GM12878 (cell line): ENCODE data around the gene SCARB1. TPM values are rescaled to one million over a fixed set of nuclear protein-coding genes. Genes with fewer than 3 reads are reported as not detected.

Source experiments
- ATAC-seq: fragments of 200-7000 bp; cut with Tn5 transposase; 3 replicates; pipeline ENCODE4 v1.9.1; 2020; ENCODE audit warnings: mild to moderate bottlenecking, moderate library complexity
- BruUV-seq: library from RNA; stranded (reverse); fragments of 400-500 nt; replicated peaks from 2 replicates; lab custom pipeline; 2021; lab: Mats Ljungman, UMichigan
- CTCF ChIA-PET: fragments of 300-600 bp; sonication (Branson Sonifier 250); formaldehyde crosslinking; extraction: SDS; loops from one replicate; lab custom pipeline; 2021; ENCODE audit warnings: inconsistent platforms; lab: Yijun Ruan, JAX
- POLR2A ChIA-PET: fragments of 350-600 bp; formaldehyde crosslinking; extraction: SDS; loops from one replicate; lab custom pipeline; 2021; ENCODE audit warnings: inconsistent platforms; lab: Charles Lee
- RAD21 ChIA-PET: fragments of 300-600 bp; sonication (Branson Sonifier 250); formaldehyde crosslinking; loops from one replicate; lab custom pipeline; 2023; ENCODE audit warnings: antibody characterized with exemption; ENCODE audit not compliant: unreplicated experiment; lab: Charles Lee
- SMC1A ChIA-PET: fragments of 300-600 bp; sonication (Branson Sonifier 250); formaldehyde crosslinking; loops from one replicate; lab custom pipeline; 2023; ENCODE audit not compliant: unreplicated experiment, uncharacterized antibody; lab: Charles Lee
- DNase-seq: peaks from one replicate; pipeline ENCODE4 v3.0.0-alpha.2; 2011; ENCODE audit warnings: low read depth, low spot score
- FAIRE-seq: peaks from 3 replicates; lab custom pipeline; 2011; peaks lifted over from hg19 to GRCh38; lab: Jason Lieb, UNC
- H2AFZ ChIP-seq: 2 replicates; pipeline ENCODE4 v1.6.0; 2011; ENCODE audit warnings: low read depth, low read length, control low read depth; ENCODE audit not compliant: control insufficient read depth
- H3K27ac ChIP-seq: 2 replicates; pipeline ENCODE4 v1.5.1; 2011; ENCODE audit warnings: control low read depth; ENCODE audit not compliant: control insufficient read depth, insufficient read depth
- H3K27me3 ChIP-seq, 2 experiments: replicated peaks in 1 of 2; 2 replicates each; pipeline versions ENCODE4 v1.6.0 to v1.6.1; 2011; ENCODE audit warnings: low read length in 1 of 2; ENCODE audit not compliant: control insufficient read depth in 2 of 2, insufficient read depth in 2 of 2
- H3K36me3 ChIP-seq, 2 experiments: 2 replicates each; pipeline ENCODE4 v1.5.1; 2011; ENCODE audit warnings: low read length in 1 of 2; ENCODE audit not compliant: control insufficient read depth in 2 of 2, insufficient read depth in 2 of 2
- H3K4me1 ChIP-seq: 2 replicates; pipeline ENCODE4 v1.6.1; 2011; ENCODE audit warnings: mild to moderate bottlenecking, low read length, moderate library complexity, mixed read lengths; ENCODE audit not compliant: control insufficient read depth, insufficient read depth
- H3K4me2 ChIP-seq: 2 replicates; pipeline ENCODE4 v1.6.0; 2011; ENCODE audit warnings: control low read depth; ENCODE audit not compliant: control insufficient read depth, insufficient read depth
- H3K4me3 ChIP-seq: fragments of 200-600 bp; sonication (generic); 2 replicates; pipeline ENCODE4 v1.5.1; 2016
- H3K79me2 ChIP-seq: 2 replicates; pipeline ENCODE4 v1.6.0; 2011; ENCODE audit warnings: low read length; ENCODE audit not compliant: control insufficient read depth, insufficient read depth
- H3K9ac ChIP-seq: 2 replicates; pipeline ENCODE4 v1.8.0; 2011; ENCODE audit warnings: low read length, control low read depth, mixed read lengths; ENCODE audit not compliant: control insufficient read depth, insufficient read depth
- H3K9me3 ChIP-seq: replicated peaks from 3 replicates; pipeline ENCODE4 v1.5.1; 2011; ENCODE audit warnings: mild to moderate bottlenecking, low read length; ENCODE audit not compliant: control insufficient read depth, insufficient read depth
- H4K20me1 ChIP-seq: 2 replicates; pipeline ENCODE4 v1.6.0; 2011; ENCODE audit not compliant: control insufficient read depth, insufficient read depth
- ATF7 ChIP-seq: fragments of 450-650 bp; IDR thresholded peaks from 2 replicates; pipeline ENCODE4 v1.6.1; 2016; ENCODE audit warnings: low read depth, mild to moderate bottlenecking
- BMI1 ChIP-seq: fragments of 450-650 bp; IDR thresholded peaks from 2 replicates; pipeline ENCODE4 v1.6.1; 2016; ENCODE audit warnings: mild to moderate bottlenecking, moderate library complexity, borderline replicate concordance
- BRCA1 ChIP-seq: IDR thresholded peaks from 2 replicates; pipeline ENCODE4 v1.6.1; 2011; ENCODE audit warnings: low read depth, low read length, improper control_type of control experiment
- CHD4 ChIP-seq: fragments of 200-600 bp; sonication (generic); IDR thresholded peaks from 2 replicates; pipeline ENCODE4 v1.6.1; 2016; ENCODE audit warnings: mild to moderate bottlenecking
- ESRRA ChIP-seq: IDR thresholded peaks from 2 replicates; pipeline ENCODE4 v1.6.1; 2012; ENCODE audit warnings: mild to moderate bottlenecking, low read length, improper control_type of control experiment
- GABPA ChIP-seq: IDR thresholded peaks from 2 replicates; pipeline ENCODE4 v1.6.1; 2014; ENCODE audit warnings: antibody characterized with exemption, low read depth, mild to moderate bottlenecking, inconsistent platforms
- MTA2 ChIP-seq: fragments of 450-650 bp; IDR thresholded peaks from 2 replicates; pipeline ENCODE4 v1.6.1; 2016; ENCODE audit warnings: low read depth, mild to moderate bottlenecking, moderate library complexity
- NFXL1 ChIP-seq: fragments of 450-650 bp; IDR thresholded peaks from 2 replicates; pipeline ENCODE4 v1.6.1; 2017; ENCODE audit warnings: antibody characterized with exemption, mild to moderate bottlenecking, borderline replicate concordance
- STAT1 ChIP-seq: fragments of 450-650 bp; conservative IDR thresholded peaks from 2 replicates; pipeline ENCODE4 v1.6.1; 2014; ENCODE audit warnings: antibody characterized with exemption, mild to moderate bottlenecking
- ZNF207 ChIP-seq: fragments of 450-650 bp; IDR thresholded peaks from 2 replicates; pipeline ENCODE4 v1.6.1; 2014; ENCODE audit warnings: antibody characterized with exemption, mild to moderate bottlenecking, borderline replicate concordance
- ZNF274 ChIP-seq: IDR thresholded peaks from one replicate; pipeline ENCODE4 v1.8.0; 2011; ENCODE audit not compliant: insufficient read length, insufficient read depth
- WGBS: methylation state at CpG from one replicate; pipeline ENCODE4 v1.1.6; 2016; ENCODE audit warnings: low lambda C conversion rate; ENCODE audit not compliant: insufficient replicate concordance, insufficient coverage; ENCODE audit errors: missing lambda C conversion rate; 5-methylcytosine and 5-hydroxymethylcytosine counted together
- in situ Hi-C: fragments of 300-500 bp; cut with MboI; formaldehyde crosslinking; loops from 9 replicates; pipeline ENCODE4 v1.14.3; 2018; ENCODE audit warnings: mixed read lengths
- intact Hi-C: fragments of 100-400 bp; cut with micrococcal nuclease; formaldehyde crosslinking; loops from one replicate; pipeline ENCODE4 v1.14.2; 2022; ENCODE audit not compliant: unreplicated experiment
- polyA plus RNA-seq, 11 experiments: library from polyadenylated mRNA; depleted of rRNA in 4 of 11; unstranded in 6 of 11; stranded (reverse) in 5 of 11; fragments of >200 nt; fragmentation: Nextera tagmentation in 4 of 11; fragmentation: Illumina TruSeq in 1 of 11; extraction: Ambion mirVana in 4 of 11; extraction: Trizol in 1 of 11; gene quantifications; 1 replicate in 1 of 11; 2 replicates in 10 of 11; pipeline versions ENCODE4 v1.2.1 to v1.2.3, GENCODE V29; 2011 to 2016; ENCODE audit warnings: inconsistent platforms in 2 of 11, missing spikeins in 2 of 11, low read depth in 1 of 11
- total RNA-seq, 4 experiments: library from RNA; depleted of rRNA in 3 of 4; stranded (reverse); fragments of >200 nt in 3 of 4; fragmentation: Illumina TruSeq in 1 of 4; extraction: Trizol in 1 of 4; gene quantifications; 2 replicates each; pipeline versions ENCODE4 v1.2.1 to v1.2.3, GENCODE V29; 2013 to 2021
- TF ChIP-seq, protein P1 (sequence below): IDR thresholded peaks from 2 replicates; pipeline ENCODE4 v1.6.1; 2012; ENCODE audit warnings: improper control_type of control experiment, low read depth, low read length; ENCODE audit not compliant: insufficient replicate concordance
- TF ChIP-seq, protein P2 (sequence below): fragments of 450-650 bp; IDR thresholded peaks from 2 replicates; pipeline ENCODE4 v1.6.1; 2014; ENCODE audit warnings: mild to moderate bottlenecking

SCARB1 gene
- total and polyA plus RNA-seq, 10 of the 15 experiments (the other 5 are each of a cell fraction or from before 2014, with no cell fraction given): 0.34 to 104 (median 63.1) TPM

DNA sequence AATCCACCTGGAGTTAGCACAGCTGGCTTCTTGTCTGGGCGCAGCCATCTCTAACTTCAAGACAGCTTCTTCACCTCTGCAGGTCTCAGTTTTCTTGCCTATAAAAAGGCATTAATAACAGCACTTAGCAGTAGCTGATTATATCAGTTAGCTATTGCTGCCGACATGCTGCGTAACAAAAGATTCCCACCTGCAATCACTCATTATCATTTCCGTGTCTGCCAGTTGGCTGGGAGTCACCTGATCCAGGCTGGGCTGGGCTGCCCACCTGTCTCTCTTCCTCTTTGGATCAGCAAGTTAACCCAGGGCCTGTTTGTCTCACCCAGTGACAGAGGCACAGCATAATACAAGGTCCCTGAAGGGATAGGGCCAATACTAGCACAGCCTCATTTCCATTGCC, 109.7 kb downstream of the SCARB1 start:
- Histone ChIP-seq H3K9ac (no peak overlapping the region), H3K4me3 (no peak overlapping the region), H3K4me2 (no peak overlapping the region), H3K27ac (no peak overlapping the region), H3K4me1 (peaks cover 9% of the 10 kb centered on the region), H3K79me2 (no peaks in the 10 kb centered on the region), H3K36me3 (no peaks in the 10 kb centered on the region), H2AFZ (no peak overlapping the region), H4K20me1 (no peaks in the 10 kb centered on the region), H3K9me3 (peaks cover 6% of the 10 kb centered on the region), H3K27me3 (no peaks in the 10 kb centered on the region)
- SMC1A ChIA-PET: interaction anchor here (0.6 kb wide), 1 partner anchor 10 kb away, joined by 3 read pairs; no protein-coding TSS in a partner anchor
- 79% methylated on average over 4 of the region's 4 CpGs for WGBS
- DNase-seq: no peak
- ATAC-seq: no peak
- BruUV-seq: no TSS peak
- in situ Hi-C loops: loop anchor here (25.0 kb wide), 1 partner anchor 392 kb away; no protein-coding TSS in a partner anchor
- RAD21 ChIA-PET: no interaction called here
- POLR2A ChIA-PET: no interaction called here
- CTCF ChIA-PET: interaction anchor here (0.9 to 1.2 kb wide), 2 partner anchors 9 to 12 kb away, joined by 4 read pairs; no protein-coding TSS in a partner anchor
- FAIRE-seq: no peak
- intact Hi-C loops: no loop called here
- TF ChIP-seq GABPA (no peak), STAT1 (no peak), CHD4 (no peak), BRCA1 (no peak)

DNA sequence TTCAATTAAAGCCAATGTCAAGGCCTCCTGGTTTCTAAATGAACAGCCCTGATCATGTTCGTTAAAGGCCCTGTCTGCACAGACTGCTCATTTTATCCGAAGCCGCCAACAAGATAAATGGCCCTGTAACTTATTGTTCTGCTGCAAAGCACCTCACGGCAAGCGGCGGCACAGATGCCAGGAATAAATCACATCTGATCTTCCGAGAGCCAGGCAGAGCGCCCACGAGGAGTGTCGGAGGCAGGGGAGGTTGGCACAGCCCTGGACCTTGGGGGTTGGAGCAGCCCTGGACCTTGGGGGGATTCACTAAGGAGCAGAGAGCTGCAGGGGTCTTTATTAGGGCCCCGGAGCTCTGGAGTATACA, 110.5 kb downstream of the SCARB1 start:
- BruUV-seq: no TSS peak
- H3K36me3 ChIP-seq: no peaks in the 10 kb centered on the region
- RAD21 ChIA-PET: no interaction called here
- POLR2A ChIA-PET: no interaction called here
- H3K27ac ChIP-seq: no peak overlapping the region
- H3K9me3 ChIP-seq: peaks cover 6% of the 10 kb centered on the region
- SMC1A ChIA-PET: no interaction called here
- ATAC-seq: no peak
- H3K79me2 ChIP-seq: no peaks in the 10 kb centered on the region
- DNase-seq: no peak
- intact Hi-C loops: no loop called here
- H3K27me3 ChIP-seq: no peaks in the 10 kb centered on the region
- no peak overlapping the region for H3K9ac ChIP-seq
- in situ Hi-C loops: loop anchor here (25.0 kb wide), 1 partner anchor 391 kb away; no protein-coding TSS in a partner anchor
- H3K4me2 ChIP-seq: no peak overlapping the region
- 62% methylated on average over 11 of the region's 11 CpGs for WGBS
- no peaks in the 10 kb centered on the region for H4K20me1 ChIP-seq
- H3K4me3 ChIP-seq: no peak overlapping the region
- CTCF ChIA-PET: interaction anchor here (0.9 to 1.2 kb wide), 2 partner anchors 10 to 13 kb away, joined by 4 read pairs; no protein-coding TSS in a partner anchor
- FAIRE-seq: no peak
- peaks cover 9% of the 10 kb centered on the region for H3K4me1 ChIP-seq
- H2AFZ ChIP-seq: no peak overlapping the region
- TF ChIP-seq ESRRA (no peak), ZNF274 (no peak), BMI1 (no peak), MTA2 (no peak), ZNF207 (no peak), ATF7 (no peak), NFXL1 (no peak), GABPA (no peak)
- TF ChIP-seq, protein P1, sequence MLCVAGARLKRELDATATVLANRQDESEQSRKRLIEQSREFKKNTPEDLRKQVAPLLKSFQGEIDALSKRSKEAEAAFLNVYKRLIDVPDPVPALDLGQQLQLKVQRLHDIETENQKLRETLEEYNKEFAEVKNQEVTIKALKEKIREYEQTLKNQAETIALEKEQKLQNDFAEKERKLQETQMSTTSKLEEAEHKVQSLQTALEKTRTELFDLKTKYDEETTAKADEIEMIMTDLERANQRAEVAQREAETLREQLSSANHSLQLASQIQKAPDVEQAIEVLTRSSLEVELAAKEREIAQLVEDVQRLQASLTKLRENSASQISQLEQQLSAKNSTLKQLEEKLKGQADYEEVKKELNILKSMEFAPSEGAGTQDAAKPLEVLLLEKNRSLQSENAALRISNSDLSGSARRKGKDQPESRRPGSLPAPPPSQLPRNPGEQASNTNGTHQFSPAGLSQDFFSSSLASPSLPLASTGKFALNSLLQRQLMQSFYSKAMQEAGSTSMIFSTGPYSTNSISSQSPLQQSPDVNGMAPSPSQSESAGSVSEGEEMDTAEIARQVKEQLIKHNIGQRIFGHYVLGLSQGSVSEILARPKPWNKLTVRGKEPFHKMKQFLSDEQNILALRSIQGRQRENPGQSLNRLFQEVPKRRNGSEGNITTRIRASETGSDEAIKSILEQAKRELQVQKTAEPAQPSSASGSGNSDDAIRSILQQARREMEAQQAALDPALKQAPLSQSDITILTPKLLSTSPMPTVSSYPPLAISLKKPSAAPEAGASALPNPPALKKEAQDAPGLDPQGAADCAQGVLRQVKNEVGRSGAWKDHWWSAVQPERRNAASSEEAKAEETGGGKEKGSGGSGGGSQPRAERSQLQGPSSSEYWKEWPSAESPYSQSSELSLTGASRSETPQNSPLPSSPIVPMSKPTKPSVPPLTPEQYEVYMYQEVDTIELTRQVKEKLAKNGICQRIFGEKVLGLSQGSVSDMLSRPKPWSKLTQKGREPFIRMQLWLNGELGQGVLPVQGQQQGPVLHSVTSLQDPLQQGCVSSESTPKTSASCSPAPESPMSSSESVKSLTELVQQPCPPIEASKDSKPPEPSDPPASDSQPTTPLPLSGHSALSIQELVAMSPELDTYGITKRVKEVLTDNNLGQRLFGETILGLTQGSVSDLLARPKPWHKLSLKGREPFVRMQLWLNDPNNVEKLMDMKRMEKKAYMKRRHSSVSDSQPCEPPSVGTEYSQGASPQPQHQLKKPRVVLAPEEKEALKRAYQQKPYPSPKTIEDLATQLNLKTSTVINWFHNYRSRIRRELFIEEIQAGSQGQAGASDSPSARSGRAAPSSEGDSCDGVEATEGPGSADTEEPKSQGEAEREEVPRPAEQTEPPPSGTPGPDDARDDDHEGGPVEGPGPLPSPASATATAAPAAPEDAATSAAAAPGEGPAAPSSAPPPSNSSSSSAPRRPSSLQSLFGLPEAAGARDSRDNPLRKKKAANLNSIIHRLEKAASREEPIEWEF: no peak
- TF ChIP-seq, protein P2, sequence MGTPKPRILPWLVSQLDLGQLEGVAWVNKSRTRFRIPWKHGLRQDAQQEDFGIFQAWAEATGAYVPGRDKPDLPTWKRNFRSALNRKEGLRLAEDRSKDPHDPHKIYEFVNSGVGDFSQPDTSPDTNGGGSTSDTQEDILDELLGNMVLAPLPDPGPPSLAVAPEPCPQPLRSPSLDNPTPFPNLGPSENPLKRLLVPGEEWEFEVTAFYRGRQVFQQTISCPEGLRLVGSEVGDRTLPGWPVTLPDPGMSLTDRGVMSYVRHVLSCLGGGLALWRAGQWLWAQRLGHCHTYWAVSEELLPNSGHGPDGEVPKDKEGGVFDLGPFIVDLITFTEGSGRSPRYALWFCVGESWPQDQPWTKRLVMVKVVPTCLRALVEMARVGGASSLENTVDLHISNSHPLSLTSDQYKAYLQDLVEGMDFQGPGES: no peak
